ENCODE results near the gene GPR152.
"Not testable (repeated sequence)": the region's sequence is repeated elsewhere in the genome, so short reads cannot be mapped to it uniquely, and the experiment has no call there.

GPR152 gene

DNA sequence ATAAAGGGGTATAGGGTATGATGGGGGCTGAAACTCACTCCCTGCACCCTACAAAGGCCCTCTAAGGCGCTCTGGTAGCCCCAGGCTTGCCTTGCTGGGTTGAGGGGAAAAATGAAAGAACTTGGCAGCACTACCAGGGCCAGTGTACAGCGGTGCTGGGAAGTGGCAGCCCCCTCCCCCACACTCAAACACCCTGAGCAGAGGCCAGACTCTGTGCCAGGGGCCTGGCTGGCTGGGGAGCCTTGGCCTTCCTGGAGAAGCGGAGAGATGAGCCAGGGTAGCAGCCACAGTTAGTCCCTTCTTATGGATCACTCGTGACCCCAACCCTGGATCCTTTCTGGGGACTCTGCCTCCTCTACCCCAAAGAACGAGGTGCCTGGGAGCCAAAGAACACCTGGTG, 13.8 kb upstream of the GPR152 start:
- no peak for DNase-seq (ENCODE audit: low read depth in 1 of 2, low spot score in 1 of 2)

DNA sequence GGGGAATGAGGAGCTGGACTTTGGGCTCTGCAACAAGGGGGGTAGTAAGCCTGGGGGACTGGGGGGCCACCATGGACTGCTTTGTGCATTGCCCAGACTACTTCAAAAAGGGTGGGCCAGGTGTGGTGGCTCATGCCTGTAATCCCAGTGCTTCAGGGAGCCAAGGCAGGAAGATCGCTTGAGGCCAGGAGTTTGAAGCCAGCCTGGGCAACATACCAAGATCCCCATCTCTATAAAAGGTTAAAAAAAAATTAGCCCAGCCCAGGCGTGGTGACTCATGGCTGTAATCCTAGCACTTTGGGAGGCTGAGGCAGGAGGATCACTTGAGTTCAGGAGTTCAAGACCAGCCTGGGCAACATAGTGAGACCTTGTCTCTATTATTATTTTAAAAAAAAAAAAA, 13.0 kb upstream of the GPR152 start:
- DNase-seq (ENCODE audit: low read depth in 1 of 2, low spot score in 1 of 2) = not testable (repeated sequence)

DNA sequence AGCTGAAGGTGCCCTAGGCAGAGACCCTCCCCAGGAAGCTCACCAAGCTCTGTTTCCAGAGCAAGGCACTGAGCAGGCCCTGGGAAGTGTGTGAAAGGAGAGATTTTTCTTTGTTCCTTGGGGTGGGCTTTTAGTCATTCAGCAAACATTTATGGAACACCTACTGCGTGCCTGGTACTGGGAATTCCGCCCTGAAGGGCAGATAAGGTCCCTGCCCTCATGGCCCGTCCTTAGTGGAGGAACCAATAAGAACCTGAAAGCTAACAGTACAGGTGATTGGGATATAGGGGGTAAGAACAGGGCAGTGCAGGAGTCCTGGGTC, 12.6 kb upstream of the GPR152 start:
- DNase-seq (ENCODE audit: low read depth in 1 of 2, low spot score in 1 of 2) = no peak

DNA sequence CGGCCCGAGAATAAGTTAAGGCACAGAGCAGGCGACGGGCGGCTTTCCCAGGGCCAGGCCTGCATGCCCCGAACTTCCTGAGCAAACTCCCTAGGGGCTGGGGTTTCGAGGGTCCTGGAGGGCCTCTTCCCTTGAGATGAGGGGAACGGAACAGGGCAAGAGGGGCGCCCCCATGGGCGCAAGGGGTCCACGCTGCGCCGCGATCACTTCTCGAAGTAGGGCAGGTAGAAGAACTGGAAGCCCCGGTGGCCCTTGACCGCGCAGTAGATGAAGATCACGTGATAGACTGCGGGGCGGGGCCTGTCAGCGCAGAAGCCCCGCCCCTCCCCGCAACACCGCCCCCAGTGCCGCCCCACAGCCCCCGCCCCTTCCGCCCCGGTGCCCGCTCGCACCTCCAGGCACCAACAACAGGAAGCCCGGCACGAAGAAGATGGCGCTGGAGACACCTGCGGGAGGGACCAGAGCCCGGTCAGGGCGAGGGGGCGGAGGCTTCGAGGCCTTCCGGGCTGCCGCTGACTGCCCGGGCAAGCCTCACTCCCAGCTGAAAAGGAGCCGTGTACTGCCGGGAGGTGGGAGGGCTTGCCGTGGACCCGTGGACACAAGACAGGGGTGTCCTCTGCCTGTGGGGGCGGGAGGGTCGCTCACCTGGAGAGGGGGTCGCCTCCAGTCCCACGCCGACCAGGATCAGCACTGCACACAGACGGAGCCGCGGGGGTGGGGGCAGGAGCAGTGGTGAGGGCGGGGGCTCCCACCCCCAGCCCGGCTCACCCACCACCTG, 12.1 kb upstream of the GPR152 start:
- peak; percentile 78 to 88 for DNase-seq (ENCODE audit: low read depth in 1 of 2, low spot score in 1 of 2)

DNA sequence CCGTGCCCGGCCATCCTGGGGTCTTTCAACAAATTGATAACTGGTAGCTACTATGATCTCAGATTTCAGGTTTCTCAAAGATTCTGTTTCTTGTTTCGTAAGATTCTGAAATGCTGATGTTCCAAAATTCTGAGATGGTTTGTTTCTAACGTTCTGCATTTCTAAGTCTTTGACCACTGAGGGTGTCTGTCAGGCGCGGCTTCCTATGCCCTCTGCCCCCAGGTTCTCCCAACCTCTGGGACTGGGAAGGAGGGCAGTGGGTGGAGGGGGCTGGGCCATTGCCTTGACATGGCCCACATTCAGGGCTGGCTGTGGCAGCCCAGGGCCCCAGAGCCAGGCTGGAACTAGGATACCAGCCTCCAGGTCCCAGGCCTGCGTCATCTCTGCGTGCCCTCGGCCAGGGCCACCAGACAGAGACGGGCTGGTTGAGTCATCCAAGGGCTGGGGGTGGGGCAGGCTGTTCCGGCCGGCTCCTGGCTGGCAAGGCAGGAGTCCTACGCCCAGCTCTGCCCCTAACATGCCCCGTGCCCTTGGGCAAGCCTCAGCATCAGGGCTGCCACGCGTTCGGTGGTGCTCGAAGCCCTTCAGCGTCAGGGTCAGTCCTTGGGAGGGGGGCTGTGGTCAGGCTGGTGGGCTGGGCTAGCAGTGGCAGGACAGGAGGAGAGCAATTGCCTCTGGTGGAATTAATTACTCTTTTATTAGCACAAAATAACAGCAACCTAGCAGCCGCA, 11.3 kb upstream of the GPR152 start:
- no peak for DNase-seq (ENCODE audit: low read depth in 1 of 2, low spot score in 1 of 2)

DNA sequence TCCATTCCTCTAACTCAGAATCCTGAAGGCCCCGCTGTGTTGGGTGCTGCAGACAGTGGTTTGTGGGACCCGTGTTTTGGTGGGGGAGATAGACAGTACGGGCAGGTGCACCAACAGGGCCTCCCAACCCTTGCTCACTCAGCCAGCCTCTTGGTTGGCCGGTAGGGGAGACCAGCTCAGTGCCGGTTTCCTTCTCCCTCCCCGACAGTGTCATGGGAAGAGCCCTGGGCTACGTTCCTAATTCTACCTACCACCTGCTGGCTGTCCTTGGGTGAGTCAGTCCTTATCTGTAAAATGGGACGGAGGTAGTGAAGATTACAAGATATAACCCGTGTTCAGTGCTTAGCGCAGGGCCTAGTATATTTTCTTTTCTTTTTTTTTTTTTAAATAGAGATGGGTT, 10.7 kb upstream of the GPR152 start:
- DNase-seq (ENCODE audit: low read depth in 1 of 2, low spot score in 1 of 2) = no peak

DNA sequence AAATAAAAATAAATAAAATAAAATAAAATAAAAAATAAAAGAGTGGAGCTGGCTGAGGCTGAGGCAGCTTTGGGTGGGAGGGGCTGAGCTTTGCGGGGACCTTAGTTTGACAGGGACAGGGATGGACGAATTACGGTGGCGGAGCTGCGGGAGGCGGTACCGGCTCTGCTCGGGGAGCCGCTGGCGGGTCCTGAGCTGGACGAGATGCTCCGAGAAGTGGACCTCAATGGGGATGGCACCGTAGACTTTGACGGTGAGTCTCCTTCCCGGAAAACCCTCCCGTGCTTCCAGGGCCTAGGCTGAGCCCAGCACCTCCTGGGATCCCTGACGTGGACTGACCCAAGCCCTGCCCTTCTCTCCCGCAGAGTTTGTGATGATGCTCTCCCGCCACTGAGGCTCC, 5.7 kb upstream of the GPR152 start:
- no peak for DNase-seq (ENCODE audit: low read depth in 1 of 2, low spot score in 1 of 2)

DNA sequence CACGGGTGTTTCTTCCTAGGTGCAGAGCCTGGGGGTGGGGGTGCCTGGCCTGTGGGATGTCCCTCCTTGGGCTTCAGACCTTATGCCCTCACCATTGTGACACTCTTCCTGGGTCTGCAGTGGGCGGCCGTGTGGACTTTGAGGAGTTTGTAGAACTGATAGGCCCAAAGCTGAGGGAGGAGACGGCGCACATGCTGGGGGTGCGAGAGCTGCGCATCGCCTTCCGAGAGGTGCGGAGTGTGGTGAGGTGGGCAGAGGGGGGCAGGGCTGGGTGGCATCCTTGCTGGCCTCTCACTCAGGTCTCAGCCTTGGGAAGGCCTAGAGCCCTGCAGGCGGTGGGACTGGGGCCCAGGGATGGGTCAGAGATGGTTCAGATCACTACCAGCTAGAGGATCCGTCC, 4.9 kb upstream of the GPR152 start:
- no peak for DNase-seq (ENCODE audit: low read depth in 1 of 2, low spot score in 1 of 2)

DNA sequence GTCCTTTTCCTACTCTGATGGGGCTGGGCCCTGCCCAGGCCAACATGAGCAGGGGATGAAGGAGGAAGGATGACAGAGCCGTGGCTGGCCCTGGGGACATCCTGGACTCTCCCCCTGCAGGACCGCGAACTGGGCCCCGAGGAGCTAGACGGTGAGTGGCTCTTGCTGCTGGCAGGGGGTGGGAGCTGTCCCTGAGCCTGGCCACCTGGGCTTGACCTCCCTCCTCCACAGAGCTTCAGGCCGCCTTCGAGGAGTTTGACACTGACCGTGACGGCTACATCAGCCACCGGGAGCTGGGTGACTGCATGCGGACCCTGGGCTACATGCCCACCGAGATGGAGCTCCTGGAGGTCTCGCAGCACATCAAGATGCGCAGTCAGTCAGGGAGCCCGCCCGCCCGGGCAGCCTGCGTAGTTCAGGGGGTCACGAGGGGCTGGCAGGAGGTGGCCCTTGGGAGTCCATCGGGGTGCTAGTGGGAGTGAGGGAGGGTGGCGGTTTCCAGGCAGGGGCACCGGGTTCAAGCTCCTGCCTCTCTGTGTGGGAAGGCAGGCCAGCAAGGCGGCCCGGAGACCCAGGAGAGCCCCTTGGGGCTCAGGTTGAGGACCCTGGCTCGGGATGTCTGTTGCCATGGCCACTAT, 3.7 kb upstream of the GPR152 start:
- DNase-seq (ENCODE audit: low read depth in 1 of 2, low spot score in 1 of 2) = no peak

DNA sequence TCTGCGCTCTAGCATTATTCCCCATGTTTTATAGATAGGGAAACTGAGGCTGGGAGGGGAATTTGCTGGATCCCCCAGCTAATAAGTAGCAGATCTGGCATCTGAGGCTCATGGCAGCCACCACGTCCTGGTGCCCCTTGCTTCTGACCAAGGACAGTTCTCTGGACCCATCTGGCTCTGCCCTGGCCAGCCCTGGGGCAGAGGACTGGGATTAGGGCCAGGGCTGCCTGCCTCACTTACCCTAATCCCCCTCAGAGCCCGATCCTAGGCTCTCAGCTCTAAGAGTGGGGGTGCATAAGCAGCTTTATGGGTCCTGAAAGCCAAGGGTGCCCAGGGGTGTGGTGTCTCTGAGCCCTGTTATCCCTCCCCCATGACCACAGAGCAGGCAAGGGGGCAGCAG, 2.5 kb upstream of the GPR152 start, which contains the start of gene CABP4:
CABP4 (plus strand) TSS at position 301 of the 400 bp plus-strand sequence; CDS start at position 371, 70 bp downstream.
- no peak for DNase-seq (ENCODE audit: low read depth in 1 of 2, low spot score in 1 of 2)

DNA sequence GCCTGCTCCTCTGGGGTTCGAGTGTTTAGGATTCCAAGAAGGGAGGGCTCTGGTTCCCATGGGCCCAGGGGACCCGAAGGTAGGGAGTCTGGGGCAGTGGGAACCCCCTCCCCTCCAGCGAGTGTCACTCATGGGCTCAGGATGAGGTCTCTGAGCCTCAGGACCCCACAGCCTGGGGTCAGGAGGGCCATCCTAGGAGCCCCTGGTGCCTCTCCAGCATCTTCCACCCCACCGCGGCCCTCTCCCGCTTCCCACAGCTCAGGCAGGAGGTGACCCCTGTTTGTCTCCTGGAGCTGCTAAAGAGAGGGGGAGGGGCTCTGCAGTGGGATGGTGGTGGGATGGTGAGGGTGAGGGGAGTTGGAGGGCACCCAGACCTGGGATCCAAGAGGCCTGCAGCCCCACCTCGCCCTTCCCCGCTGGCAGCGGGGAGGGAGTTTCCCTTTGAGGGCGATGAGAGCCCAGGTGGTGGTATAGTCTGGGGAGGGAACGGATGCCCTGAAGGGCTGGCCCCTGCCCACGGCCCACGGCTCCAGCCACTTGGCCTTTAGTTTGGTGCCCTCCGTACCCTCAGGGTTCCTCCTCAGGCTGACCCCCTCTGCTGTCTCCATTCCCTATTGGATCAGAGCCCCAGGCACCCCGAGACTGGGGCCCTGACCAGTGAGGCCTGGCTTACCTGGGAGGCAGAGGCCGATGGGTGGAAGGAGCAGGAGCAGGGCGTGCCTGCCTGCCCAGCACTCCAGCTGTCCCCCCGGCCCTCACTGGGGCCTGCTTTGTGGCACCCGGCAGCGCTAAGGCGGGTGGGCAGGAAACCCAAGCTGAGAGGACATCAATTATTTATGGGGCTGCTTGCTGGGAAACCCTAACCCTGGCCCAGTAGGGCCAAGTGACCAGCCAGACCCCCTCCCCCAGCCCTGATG, 1.5 kb upstream of the GPR152 start:
- no peak for DNase-seq (ENCODE audit: low read depth in 1 of 2, low spot score in 1 of 2)

DNA sequence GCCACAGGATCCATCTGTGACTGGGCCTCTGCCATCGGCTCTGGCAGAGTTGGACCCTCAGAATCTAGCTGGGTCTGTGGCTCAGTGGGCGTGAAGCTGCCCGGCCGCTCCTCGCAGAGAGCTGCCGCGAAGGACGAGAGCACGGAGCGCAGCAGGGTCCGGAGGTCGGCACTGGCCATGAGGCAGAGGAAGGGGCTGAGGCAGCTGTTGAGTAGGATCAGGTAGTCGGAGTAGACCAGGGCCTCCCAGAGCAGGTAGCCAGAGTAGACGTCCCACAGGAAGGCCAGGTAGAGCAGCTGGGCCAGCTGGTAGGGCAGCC, 912 bp downstream of the GPR152 start:
- no peak for DNase-seq (ENCODE audit: low read depth in 1 of 2, low spot score in 1 of 2)

DNA sequence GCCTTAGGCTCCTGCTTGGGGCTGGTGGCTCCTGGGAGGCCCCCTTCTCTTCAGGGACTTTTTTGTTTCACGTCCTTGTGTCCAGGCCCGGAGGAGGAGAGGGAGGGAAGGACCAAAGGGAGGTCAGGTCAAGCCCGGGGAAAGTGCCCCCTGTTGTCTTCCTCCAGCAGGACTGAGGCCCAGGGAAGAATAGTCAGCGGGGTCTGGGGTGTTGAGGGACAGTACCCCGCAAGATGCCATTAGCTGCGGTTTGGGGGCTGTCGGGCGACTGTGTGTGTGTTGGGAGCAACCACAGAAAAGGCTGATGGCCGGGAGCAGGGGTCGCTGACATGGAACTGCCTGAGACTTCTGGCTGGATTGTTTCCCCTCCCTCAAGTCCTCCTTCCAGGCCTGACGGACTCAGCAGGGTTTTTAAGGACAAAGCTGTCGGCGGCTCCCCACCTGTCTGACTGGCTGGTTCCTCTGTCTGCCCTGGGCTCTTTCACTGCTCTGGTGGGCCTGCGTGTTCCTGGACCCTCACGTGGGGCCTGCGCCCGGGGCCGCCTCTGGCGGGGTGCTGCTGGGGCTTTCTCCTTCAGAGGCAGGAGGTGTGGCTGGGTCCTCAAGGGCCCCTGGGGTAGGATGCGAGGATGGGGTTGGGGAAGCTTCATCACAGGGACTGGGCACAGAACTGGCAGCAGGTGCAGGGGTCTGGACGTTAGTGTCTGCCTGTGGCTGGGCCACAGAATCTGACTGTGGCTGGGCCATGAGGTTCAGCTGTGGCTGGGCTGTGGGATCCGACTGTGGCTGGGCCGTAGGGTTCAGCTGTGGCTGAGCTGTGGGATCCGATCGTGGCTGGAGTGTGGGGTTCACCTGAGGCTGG, 1.5 kb downstream of the GPR152 start:
- DNase-seq (ENCODE audit: low read depth in 1 of 2, low spot score in 1 of 2) = no peak

DNA sequence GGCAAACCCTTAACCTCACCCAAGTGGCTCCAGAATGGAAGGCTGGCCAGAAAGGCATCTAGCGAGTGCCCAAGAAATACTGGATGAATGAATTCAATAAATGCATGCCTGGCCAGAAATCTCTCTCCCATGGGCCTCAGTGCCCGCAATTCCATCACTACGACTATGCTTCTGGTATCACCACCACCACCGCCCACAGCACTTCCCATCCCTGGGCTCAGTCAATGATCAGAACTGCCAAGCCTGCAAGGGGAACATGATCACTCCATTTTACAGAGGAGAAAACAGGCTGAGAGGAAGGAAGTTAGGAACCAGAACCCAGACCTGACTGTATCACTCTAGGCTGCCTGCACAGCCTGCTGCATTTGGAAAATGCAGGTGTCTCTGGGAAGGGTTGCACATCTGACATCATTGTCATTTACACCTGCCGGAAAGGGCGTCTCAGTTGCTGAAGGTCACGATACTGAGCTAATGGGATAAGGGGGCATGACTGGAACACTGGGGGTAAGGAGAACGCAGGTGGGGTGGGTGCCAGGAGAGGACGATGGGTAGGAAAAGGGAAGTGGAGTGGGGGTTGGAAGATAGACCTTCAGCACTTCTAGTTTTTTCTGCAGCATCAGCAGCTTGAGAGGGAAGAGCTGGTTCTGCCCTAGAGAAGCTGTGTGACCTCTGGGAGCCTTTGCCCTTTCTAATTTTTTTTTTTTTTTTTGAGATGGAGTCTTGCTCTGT, 3.2 kb downstream of the GPR152 start:
- no peak for DNase-seq (ENCODE audit: low read depth in 1 of 2, low spot score in 1 of 2)

DNA sequence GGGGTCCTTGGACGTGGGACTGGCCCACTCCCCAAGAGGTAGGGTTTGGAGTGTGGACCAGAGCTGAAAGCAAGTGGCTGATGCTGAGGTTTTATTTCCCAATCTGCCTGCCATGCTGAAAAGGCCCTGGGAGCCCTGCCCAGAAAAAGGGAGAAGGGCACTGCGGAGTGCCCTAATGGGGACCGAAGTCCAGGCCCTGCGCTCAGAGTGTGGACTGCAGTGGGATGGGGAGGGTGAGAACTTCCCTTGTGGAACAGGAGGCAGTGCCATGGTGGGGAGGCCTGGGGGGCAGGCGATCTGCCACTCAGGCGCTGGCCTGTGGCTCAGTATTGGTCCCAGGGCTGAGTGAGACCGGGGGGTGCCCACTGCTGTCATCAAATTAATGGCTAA, 4.3 kb downstream of the GPR152 start:
- DNase-seq (ENCODE audit: low read depth in 1 of 2, low spot score in 1 of 2) = no peak

DNA sequence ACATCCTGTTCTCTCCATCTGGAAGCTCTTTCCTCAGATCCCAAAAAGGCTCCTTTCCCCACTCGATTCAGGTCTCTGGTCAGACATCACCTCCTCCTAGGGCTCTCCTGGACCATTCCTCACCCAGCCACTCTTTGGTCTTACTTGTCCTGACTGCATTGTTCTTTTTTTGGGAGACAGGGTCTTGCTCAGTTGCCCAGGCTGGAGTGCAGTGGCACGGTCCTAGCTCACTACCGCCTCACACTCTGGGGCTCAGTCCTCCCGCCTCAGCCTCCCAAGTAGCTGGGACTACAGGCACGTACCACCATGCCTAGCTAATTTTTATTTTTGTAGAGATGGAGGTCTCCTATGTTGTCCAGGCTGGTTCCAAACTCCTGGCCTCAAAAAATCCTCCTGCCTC, 7.0 kb downstream of the GPR152 start:
- no peak for DNase-seq (ENCODE audit: low read depth in 1 of 2, low spot score in 1 of 2)

DNA sequence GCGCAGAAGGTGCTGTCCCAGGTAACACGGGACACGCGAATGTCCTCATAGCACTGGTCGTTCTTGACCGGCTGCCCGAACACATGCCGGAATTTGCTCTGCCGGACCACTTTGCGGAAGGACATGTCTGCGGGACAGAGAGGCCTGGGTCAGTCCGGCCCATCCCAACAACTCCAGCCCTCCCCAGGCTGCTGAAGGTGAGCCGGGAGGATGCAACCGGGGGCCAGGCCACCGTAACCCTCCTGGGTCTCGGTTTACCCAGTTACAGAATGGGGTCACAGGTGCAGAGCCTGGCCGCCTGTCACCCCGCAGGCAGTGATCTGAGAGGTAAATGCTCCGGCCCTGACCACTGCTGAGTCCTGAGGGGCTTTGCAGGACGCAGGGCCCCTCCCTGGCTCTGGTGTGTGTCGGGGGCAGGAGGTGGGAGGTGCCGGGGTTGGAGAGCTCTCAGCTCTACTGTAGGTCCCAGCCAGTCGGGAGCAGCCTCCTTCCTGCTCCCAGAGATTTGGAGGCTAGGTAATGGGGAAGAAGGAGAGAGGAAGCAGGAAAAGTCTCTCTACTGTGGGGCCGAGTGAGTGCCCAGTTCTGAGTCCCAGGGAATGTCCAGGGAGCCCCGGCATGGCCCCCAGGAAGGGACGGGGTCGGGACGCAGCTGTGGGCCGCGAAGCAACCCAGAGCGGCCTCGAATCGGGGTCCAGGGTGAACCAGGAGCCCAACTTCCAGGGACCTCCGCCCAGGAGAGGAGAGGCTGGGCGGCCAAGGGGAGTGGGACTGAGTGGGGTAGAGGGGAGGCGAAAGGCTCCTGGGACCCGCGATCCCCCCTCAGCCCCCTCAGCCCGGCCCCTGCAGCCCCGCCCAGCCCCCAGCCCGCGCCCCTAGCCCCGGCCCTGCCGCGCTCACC, 9.8 kb downstream of the GPR152 start:
- DNase-seq (ENCODE audit: low read depth in 1 of 2, low spot score in 1 of 2) = no peak

DNA sequence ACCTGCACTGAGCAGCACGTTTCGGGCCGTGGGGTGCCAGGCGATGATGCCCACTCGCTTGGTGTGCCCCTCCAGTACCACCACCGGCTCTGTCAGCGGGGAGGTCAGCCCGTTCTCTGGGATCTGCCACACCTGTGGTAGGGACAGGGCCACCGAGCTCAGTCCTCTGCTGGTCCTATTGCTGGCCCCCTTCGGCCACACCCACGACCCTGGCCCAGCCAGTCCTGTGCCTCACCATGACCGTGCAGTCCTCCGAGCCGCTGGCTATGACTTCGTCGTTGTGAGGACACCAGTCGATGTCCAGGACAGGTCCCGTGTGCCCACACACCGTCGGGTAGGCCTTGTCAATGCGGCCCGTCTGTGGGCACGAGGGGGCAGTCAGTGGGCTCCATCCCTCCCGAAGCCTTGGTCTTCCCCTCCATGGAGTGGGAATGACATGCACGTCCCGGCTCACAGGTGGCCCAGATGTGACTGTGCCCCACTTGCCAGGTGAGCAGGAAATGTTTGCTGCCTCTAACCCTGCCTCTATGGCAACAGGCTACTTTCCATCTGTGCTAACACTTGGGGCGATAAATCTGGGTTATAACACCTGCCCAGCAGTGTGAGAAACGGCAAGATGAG, 10.7 kb downstream of the GPR152 start:
- DNase-seq (ENCODE audit: low read depth in 1 of 2, low spot score in 1 of 2) = no peak
